BJ (cell line): ENCODE data around the gene GPANK1. TPM values are rescaled to one million over a fixed set of nuclear protein-coding genes. Genes with fewer than 3 reads are reported as not detected.

Source experiments
- CTCF ChIA-PET: fragments of 350-600 bp; formaldehyde crosslinking; extraction: SDS; loops from one replicate; lab custom pipeline; 2021; ENCODE audit warnings: antibody characterized with exemption, inconsistent platforms; lab: Yijun Ruan, JAX
- POLR2A ChIA-PET: fragments of 300-600 bp; sonication (Branson Sonifier 250); formaldehyde crosslinking; extraction: SDS; loops from one replicate; lab custom pipeline; 2021; ENCODE audit warnings: antibody characterized with exemption; lab: Charles Lee
- DNase-seq: peaks from one replicate; pipeline ENCODE4 v3.0.0-alpha.2; 2011; ENCODE audit warnings: low read depth
- H3K27me3 ChIP-seq: 2 replicates; pipeline ENCODE4 v1.6.0; 2011; ENCODE audit warnings: low read length; ENCODE audit not compliant: control insufficient read depth, insufficient read depth
- H3K36me3 ChIP-seq: 2 replicates; pipeline ENCODE4 v1.5.1; 2011; ENCODE audit warnings: low read length; ENCODE audit not compliant: control insufficient read depth, insufficient read depth
- H3K4me3 ChIP-seq: 2 replicates; pipeline ENCODE4 v1.5.1; 2011; ENCODE audit warnings: low read depth, mild to moderate bottlenecking, control low read depth, low read length
- CTCF ChIP-seq: IDR thresholded peaks from 2 replicates; pipeline ENCODE4 v1.5.1; 2011; ENCODE audit warnings: low read depth, mild to moderate bottlenecking, control low read depth, inconsistent platforms, low read length, moderate library complexity; ENCODE audit not compliant: insufficient read depth
- polyA plus RNA-seq: library from polyadenylated mRNA; depleted of rRNA; stranded (reverse); fragments of >200 nt; gene quantifications from 2 replicates; pipeline ENCODE4 v1.2.3, GENCODE V29; 2011

Gene GPANK1
- polyA plus RNA-seq, 1 experiment: 15.0 TPM

- Histone ChIP-seq H3K36me3 (peaks cover 75% of the 10 kb centered on the region), H3K27me3 (no peaks in the 10 kb centered on the region), H3K4me3 (no peak overlapping the region)
- ChIA-PET CTCF (interaction anchor here (1.1 kb wide), 1 partner anchor 85 kb away, joined by 3 read pairs; the partner anchor contains the start of gene NFKBIL1), POLR2A (no interaction called here)
- no peak for TF ChIP-seq CTCF
- DNase-seq: no peak
Measured at GRCh38 chr6:31632279-31632946, 32.4 kb downstream of the GPANK1 start.

- no peak for TF ChIP-seq CTCF
- POLR2A ChIA-PET: no interaction called here
- H3K4me3 ChIP-seq: no peak overlapping the region
- no peaks in the 10 kb centered on the region for H3K27me3 ChIP-seq
- DNase-seq: no peak
- CTCF ChIA-PET: interaction anchor here (1.1 kb wide), 1 partner anchor 85 kb away, joined by 3 read pairs; the partner anchor contains the start of gene NFKBIL1
- H3K36me3 ChIP-seq: peaks cover 76% of the 10 kb centered on the region
Measured at GRCh38 chr6:31631681-31632278, 33.0 kb downstream of the GPANK1 start.

- ChIA-PET POLR2A (no interaction called here), CTCF (no interaction called here)
Measured at GRCh38 chr6:31631209-31631608, 33.6 kb downstream of the GPANK1 start.

GRCh38 chr6:31630177-31630934 lies 34.4 kb downstream of the GPANK1 start:
- no peak overlapping the region for H3K4me3 ChIP-seq
- peaks cover 79% of the 10 kb centered on the region for H3K36me3 ChIP-seq
- TF ChIP-seq CTCF: no peak
- ChIA-PET POLR2A (no interaction called here), CTCF (interaction anchor here (0.8 kb wide), 1 partner anchor 9 kb away, joined by 3 read pairs; no protein-coding TSS in a partner anchor)
- no peaks in the 10 kb centered on the region for H3K27me3 ChIP-seq
- DNase-seq: no peak

More at GRCh38 chr6:31631209-31631608, 33.6 kb downstream of the GPANK1 start:
- Histone ChIP-seq H3K36me3 (peaks cover 78% of the 10 kb centered on the region), H3K27me3 (no peaks in the 10 kb centered on the region), H3K4me3 (no peak overlapping the region)
- no peak for TF ChIP-seq CTCF
- DNase-seq: no peak

- ChIA-PET CTCF (interaction anchor here (0.6 kb wide), 1 partner anchor 562 kb away, joined by 3 read pairs; no protein-coding TSS in a partner anchor), POLR2A (no interaction called here)
- H3K27me3 ChIP-seq: no peaks in the 10 kb centered on the region
- no peak overlapping the region for H3K4me3 ChIP-seq
- DNase-seq: no peak
- TF ChIP-seq CTCF: no peak
- peaks cover 76% of the 10 kb centered on the region for H3K36me3 ChIP-seq
Measured at GRCh38 chr6:31629014-31629413, 35.8 kb downstream of the GPANK1 start.
